Measurements from ENCODE around the gene FCF1.

FCF1 gene

DNA sequence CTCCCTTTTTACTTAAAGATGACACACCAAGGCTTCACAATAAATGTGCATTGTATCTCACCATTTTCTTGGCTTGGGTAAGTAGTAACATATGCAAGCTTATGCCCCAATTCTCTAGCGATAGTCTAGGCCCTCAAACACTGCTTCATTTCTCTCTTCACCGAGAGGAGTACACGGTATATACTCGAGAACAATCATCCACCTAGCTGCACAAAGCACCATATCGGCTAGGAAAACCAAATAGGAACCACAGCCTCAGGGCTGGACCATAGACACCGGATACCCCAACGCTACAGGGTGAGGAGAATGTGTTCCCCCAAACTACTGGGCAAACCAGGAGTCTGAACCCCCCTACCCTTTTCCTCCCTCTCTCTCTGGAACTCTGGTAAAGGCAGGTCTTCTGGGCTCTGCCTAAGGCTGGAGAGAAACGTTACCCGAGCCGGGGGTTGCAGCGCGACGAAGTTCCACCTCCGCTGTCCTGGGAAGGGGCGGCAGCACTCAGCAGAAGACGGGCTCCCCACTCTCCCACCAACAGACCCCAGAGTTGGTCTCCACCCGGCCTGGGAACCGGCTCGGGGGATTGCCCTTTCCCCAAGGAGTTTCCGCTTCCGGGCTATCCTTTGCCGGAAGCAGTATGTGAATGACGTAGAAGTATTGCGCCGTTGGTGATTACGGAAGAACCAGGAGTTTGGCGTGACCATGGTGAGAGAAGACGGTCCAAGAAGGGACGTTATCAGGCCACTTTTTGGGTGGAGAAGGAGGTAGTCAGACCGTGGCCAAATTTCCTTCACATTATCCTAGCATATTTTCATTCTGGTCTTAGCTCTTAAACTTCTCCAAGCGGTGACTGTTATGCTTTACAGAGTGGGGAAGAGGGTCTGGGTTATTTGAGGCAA lies at the start of gene FCF1, which contains the start of gene AREL1:
Gene FCF1, plus strand, starts transcription at position 646 of the 896 bp plus-strand sequence. Its CDS starts 54 bp downstream, at position 700.
Gene AREL1, minus strand, starts transcription at position 582 of the 896 bp plus-strand sequence. CDS start 27,465 bp downstream, outside the sequence.
- DNase-seq = peak; percentile 89
- CTCF ChIA-PET = interaction anchor here (0.7 to 1.1 kb wide), 2 partner anchors 100 to 103 kb away, joined by 3 to 4 read pairs; partner anchors contain the start of gene LTBP2
- Mint-ChIP-seq H3K4me3 (peak within 1 kb of the TSS; percentile 95), H3K9me3 (no peaks in the 10 kb centered on the region), H3K4me1 (peaks cover 55% of the 10 kb centered on the region), H3K27me3 (no peaks in the 10 kb centered on the region), H3K36me3 (peaks cover 23% of the 10 kb centered on the region), H3K27ac (peak within 1 kb of the TSS; percentile 91)

- CTCF ChIA-PET = no interaction called here
- Mint-ChIP-seq H3K27me3 (no peaks in the 10 kb centered on the region), H3K27ac (peak overlapping the region; percentile 52), H3K9me3 (no peaks in the 10 kb centered on the region), H3K4me3 (no peak overlapping the region), H3K4me1 (no peaks in the 10 kb centered on the region), H3K36me3 (peaks cover 51% of the 10 kb centered on the region)
- DNase-seq = no peak
Measured at GRCh38 chr14:74663884-74664283, 49.1 kb upstream of the FCF1 start.

- Mint-ChIP-seq H3K9me3 (no peaks in the 10 kb centered on the region), H3K36me3 (peaks cover 56% of the 10 kb centered on the region), H3K4me3 (no peak overlapping the region), H3K27ac (no peak overlapping the region), H3K4me1 (no peaks in the 10 kb centered on the region), H3K27me3 (no peaks in the 10 kb centered on the region)
- DNase-seq = no peak
- CTCF ChIA-PET = no interaction called here
Measured at GRCh38 chr14:74664717-74665116, 48.2 kb upstream of the FCF1 start.

- Mint-ChIP-seq H3K4me3 (no peak overlapping the region), H3K4me1 (no peaks in the 10 kb centered on the region), H3K9me3 (no peaks in the 10 kb centered on the region), H3K27ac (no peak overlapping the region), H3K36me3 (peaks cover 67% of the 10 kb centered on the region), H3K27me3 (no peaks in the 10 kb centered on the region)
- no peak for DNase-seq
- CTCF ChIA-PET = interaction anchor here (0.6 to 2.1 kb wide), 5 partner anchors 56 to 781 kb away, joined by 3 to 5 read pairs (median 3); partner anchors contain the start of gene LTBP2
Measured at GRCh38 chr14:74667758-74668157, 45.2 kb upstream of the FCF1 start.

DNA sequence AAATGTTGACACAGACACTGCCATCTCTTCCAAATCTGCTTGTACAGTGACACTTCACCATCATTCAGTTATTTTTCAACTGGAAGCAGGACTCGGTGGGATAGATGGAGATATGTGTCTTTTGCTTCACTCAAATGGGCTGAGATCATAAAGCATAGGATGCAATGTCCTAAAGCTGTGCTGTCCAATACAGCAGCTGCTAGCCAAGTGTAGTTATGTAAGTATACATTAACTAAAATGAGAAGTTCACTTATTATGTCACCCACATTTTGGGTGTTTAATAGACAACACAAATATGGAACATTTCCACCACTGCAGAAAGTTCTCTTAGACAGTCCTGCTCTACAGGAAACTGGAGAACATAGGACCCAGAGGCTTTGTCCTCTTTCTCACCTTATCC lies 43.7 kb upstream of the FCF1 start:
- no peaks in the 10 kb centered on the region for H3K9me3 Mint-ChIP-seq
- no peaks in the 10 kb centered on the region for H3K4me1 Mint-ChIP-seq
- no peaks in the 10 kb centered on the region for H3K27me3 Mint-ChIP-seq
- no peak overlapping the region for H3K27ac Mint-ChIP-seq
- peaks cover 61% of the 10 kb centered on the region for H3K36me3 Mint-ChIP-seq
- DNase-seq = no peak
- CTCF ChIA-PET = no interaction called here
- H3K4me3 Mint-ChIP-seq = no peak overlapping the region

GRCh38 chr14:74669846-74670245 lies 43.1 kb upstream of the FCF1 start:
- Mint-ChIP-seq H3K9me3 (no peaks in the 10 kb centered on the region), H3K4me3 (no peak overlapping the region), H3K27ac (no peak overlapping the region), H3K27me3 (no peaks in the 10 kb centered on the region), H3K36me3 (peaks cover 64% of the 10 kb centered on the region), H3K4me1 (no peaks in the 10 kb centered on the region)
- CTCF ChIA-PET = no interaction called here
- DNase-seq = no peak

- Mint-ChIP-seq H3K27ac (no peak overlapping the region), H3K36me3 (peaks cover 65% of the 10 kb centered on the region), H3K9me3 (no peaks in the 10 kb centered on the region), H3K27me3 (no peaks in the 10 kb centered on the region), H3K4me3 (no peak overlapping the region), H3K4me1 (no peaks in the 10 kb centered on the region)
- CTCF ChIA-PET = no interaction called here
- no peak for DNase-seq
Measured at GRCh38 chr14:74670726-74671411, 42.1 kb upstream of the FCF1 start.

DNA sequence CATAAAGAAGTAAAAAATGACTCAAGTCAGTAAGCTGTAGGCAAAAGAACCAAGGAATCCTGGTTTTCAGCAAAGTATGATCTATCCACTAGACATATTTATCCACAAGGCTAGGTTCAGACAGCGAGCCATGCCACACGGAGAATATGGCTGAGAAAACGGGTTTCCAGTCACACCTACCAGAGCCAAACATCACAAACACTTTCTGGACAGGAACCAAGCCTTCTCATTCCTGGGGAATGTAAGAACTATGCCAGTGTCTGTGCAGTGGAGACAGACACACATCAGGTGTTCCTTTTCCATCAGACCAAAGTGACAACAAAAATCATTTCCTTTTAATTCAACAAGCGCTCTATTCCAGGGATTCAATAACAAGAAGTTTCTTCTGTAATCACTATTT lies 41.2 kb upstream of the FCF1 start:
- H3K27me3 Mint-ChIP-seq = no peaks in the 10 kb centered on the region
- no peaks in the 10 kb centered on the region for H3K4me1 Mint-ChIP-seq
- no peak overlapping the region for H3K4me3 Mint-ChIP-seq
- no peaks in the 10 kb centered on the region for H3K9me3 Mint-ChIP-seq
- H3K36me3 Mint-ChIP-seq = peaks cover 68% of the 10 kb centered on the region
- H3K27ac Mint-ChIP-seq = no peak overlapping the region
- CTCF ChIA-PET = no interaction called here
- DNase-seq = no peak

DNA sequence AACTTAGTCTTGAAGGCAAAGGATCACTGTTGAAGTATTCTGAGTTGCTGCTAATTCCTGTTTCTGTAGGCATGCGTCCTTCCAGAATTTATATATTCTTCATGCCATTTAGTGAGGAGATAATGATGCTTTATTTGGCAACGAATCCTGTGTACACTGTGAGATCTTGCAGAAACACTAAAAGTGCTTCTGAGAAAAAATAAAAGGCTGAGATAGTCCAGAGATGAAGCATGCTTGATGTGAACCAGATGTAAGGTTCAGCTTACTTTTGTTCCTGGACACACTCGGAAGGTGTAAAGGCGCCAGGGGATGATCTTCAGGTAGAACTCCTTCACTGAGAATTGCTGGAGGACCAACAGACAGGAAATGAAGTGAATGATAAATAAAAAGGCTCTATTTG lies 39.2 kb upstream of the FCF1 start:
- Mint-ChIP-seq H3K36me3 (peaks cover 59% of the 10 kb centered on the region), H3K27ac (no peak overlapping the region), H3K9me3 (no peaks in the 10 kb centered on the region), H3K4me1 (no peaks in the 10 kb centered on the region), H3K4me3 (no peak overlapping the region), H3K27me3 (no peaks in the 10 kb centered on the region)
- CTCF ChIA-PET = no interaction called here
- DNase-seq = no peak

GRCh38 chr14:74675219-74675618 lies 37.7 kb upstream of the FCF1 start:
- peaks cover 50% of the 10 kb centered on the region for H3K36me3 Mint-ChIP-seq
- peak overlapping the region; percentile 16 for H3K27ac Mint-ChIP-seq
- H3K4me1 Mint-ChIP-seq = no peaks in the 10 kb centered on the region
- CTCF ChIA-PET = no interaction called here
- no peaks in the 10 kb centered on the region for H3K9me3 Mint-ChIP-seq
- DNase-seq = no peak
- no peaks in the 10 kb centered on the region for H3K27me3 Mint-ChIP-seq
- H3K4me3 Mint-ChIP-seq = no peak overlapping the region

GRCh38 chr14:74682169-74682952 lies 30.6 kb upstream of the FCF1 start:
- Mint-ChIP-seq H3K27ac (no peak overlapping the region), H3K27me3 (no peaks in the 10 kb centered on the region), H3K4me1 (peaks cover 21% of the 10 kb centered on the region), H3K9me3 (no peaks in the 10 kb centered on the region), H3K4me3 (no peak overlapping the region), H3K36me3 (peaks cover 30% of the 10 kb centered on the region)
- no peak for DNase-seq
- CTCF ChIA-PET = no interaction called here

DNA sequence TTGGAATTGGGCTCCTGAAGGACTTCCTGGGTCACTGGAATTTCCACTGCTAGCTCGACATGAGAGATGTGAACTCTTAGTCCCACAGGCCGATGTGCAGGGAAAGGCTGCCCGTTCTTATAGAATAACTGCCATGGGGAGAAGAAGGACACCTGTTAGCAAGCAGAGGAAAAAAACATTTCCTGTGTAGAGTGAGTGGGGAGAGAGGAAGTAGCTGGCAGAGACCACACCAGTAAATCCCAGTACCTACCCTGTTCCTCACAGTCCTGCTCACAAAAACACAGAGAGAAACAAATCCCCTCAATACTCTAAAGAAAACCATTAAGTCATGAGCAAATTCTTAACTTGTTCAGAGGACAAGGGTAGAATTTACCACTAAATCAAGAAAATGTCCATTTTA lies 29.5 kb upstream of the FCF1 start:
- Mint-ChIP-seq H3K9me3 (no peaks in the 10 kb centered on the region), H3K27ac (peak overlapping the region; percentile 12), H3K27me3 (no peaks in the 10 kb centered on the region), H3K4me3 (no peak overlapping the region), H3K36me3 (peaks cover 30% of the 10 kb centered on the region), H3K4me1 (peaks cover 21% of the 10 kb centered on the region)
- CTCF ChIA-PET = no interaction called here
- no peak for DNase-seq

DNA sequence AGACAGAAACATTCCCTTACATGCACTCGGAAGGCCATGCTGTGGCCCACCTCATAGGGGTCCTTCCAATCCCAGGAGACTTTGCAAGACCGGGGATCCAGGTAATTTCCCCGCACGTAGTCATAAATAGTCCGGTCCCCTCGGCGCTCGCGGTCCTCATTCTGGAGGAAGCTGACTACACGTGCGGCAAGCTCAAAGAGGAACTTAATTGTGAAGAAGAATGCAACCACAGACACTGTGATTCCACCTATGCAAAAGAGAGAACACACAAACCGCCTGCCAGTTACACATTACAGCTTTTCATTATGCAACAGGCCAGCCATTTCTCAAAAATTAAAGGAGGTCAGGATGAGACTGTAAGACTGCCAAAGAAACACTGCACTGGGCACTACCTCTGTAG lies 28.5 kb upstream of the FCF1 start:
- CTCF ChIA-PET = no interaction called here
- no peaks in the 10 kb centered on the region for H3K9me3 Mint-ChIP-seq
- H3K36me3 Mint-ChIP-seq = peaks cover 32% of the 10 kb centered on the region
- H3K27ac Mint-ChIP-seq = no peak overlapping the region
- H3K4me3 Mint-ChIP-seq = no peak overlapping the region
- no peaks in the 10 kb centered on the region for H3K27me3 Mint-ChIP-seq
- no peak for DNase-seq
- H3K4me1 Mint-ChIP-seq = peaks cover 21% of the 10 kb centered on the region

- Mint-ChIP-seq H3K27ac (no peak overlapping the region), H3K4me3 (no peak overlapping the region), H3K9me3 (no peaks in the 10 kb centered on the region), H3K4me1 (peaks cover 21% of the 10 kb centered on the region), H3K36me3 (peaks cover 32% of the 10 kb centered on the region), H3K27me3 (no peaks in the 10 kb centered on the region)
- DNase-seq = no peak
- CTCF ChIA-PET = interaction anchor here (0.6 kb wide), 1 partner anchor 76 kb away, joined by 4 read pairs; no protein-coding TSS in a partner anchor
Measured at GRCh38 chr14:74685056-74685455, 27.9 kb upstream of the FCF1 start.

Data from activated naive CD4-positive, alpha-beta T cell treated with anti-CD3 and anti-CD28 coated beads, Interleukin-2, amount 10 ng/mL, durations not matched to agents 7 days and 5 days (primary cell).